Thoracic aorta (tissue), 2 donors: ENCODE results near the gene LRRC40. TPM values are rescaled to one million over a fixed set of nuclear protein-coding genes. Genes with fewer than 3 reads are reported as not detected.
"Not testable (repeated sequence)": the region's sequence is repeated elsewhere in the genome, so short reads cannot be mapped to it uniquely, and the experiment has no call there.

Experiments used
- ATAC-seq: fragments of 150-250 bp; one replicate; pipeline ENCODE4 v1.8.0; 2017; ENCODE audit warnings: low read depth; ENCODE audit not compliant: insufficient number of reproducible peaks, low FRiP score
- DNase-seq: peaks from one replicate; pipeline ENCODE4 v3.0.0-alpha.2; 2020; ENCODE audit warnings: low spot score
- H3K27ac ChIP-seq, 2 donors: fragments of 200-600 bp; sonication (generic); 1 replicate in 1 of 2; 2 replicates in 1 of 2; pipeline ENCODE4 v1.5.1; 2016; ENCODE audit warnings: mild to moderate bottlenecking in 2 of 2, moderate library complexity in 2 of 2
- H3K27me3 ChIP-seq: fragments of 200-600 bp; sonication (generic); replicated peaks from 2 replicates; pipeline ENCODE4 v1.6.0; 2016; ENCODE audit warnings: mild to moderate bottlenecking; ENCODE audit not compliant: insufficient read depth
- H3K36me3 ChIP-seq: fragments of 200-600 bp; sonication (generic); one replicate; pipeline ENCODE4 v1.5.1; 2016
- H3K4me1 ChIP-seq, 2 donors: fragments of 200-600 bp; sonication (generic); 1 replicate in 1 of 2; 2 replicates in 1 of 2; pipeline versions ENCODE4 v1.5.1 to v1.6.0; 2016; ENCODE audit warnings: low read depth in 2 of 2, mild to moderate bottlenecking in 1 of 2; ENCODE audit not compliant: control insufficient read depth in 1 of 2
- H3K4me3 ChIP-seq: fragments of 200-600 bp; sonication (generic); 2 replicates; pipeline ENCODE4 v1.5.1; 2016; ENCODE audit warnings: mild to moderate bottlenecking
- H3K9me3 ChIP-seq: fragments of 200-600 bp; sonication (generic); 2 replicates; pipeline ENCODE4 v1.5.1; 2016
- total RNA-seq, 2 donors: library from RNA; depleted of rRNA; stranded (reverse); fragments of >200 nt; gene quantifications; one replicate each; pipeline versions ENCODE4 v1.1.0 to v1.2.3, GENCODE V29; 2016
- TF ChIP-seq, protein P1 (sequence below): fragments of 200-600 bp; sonication (generic); IDR thresholded peaks from one replicate; pipeline ENCODE4 v1.5.1; 2019; ENCODE audit warnings: antibody characterized with exemption

Gene LRRC40
- total RNA-seq, 2 donors from 2014 or later = 8.8 to 12.4 TPM

DNA sequence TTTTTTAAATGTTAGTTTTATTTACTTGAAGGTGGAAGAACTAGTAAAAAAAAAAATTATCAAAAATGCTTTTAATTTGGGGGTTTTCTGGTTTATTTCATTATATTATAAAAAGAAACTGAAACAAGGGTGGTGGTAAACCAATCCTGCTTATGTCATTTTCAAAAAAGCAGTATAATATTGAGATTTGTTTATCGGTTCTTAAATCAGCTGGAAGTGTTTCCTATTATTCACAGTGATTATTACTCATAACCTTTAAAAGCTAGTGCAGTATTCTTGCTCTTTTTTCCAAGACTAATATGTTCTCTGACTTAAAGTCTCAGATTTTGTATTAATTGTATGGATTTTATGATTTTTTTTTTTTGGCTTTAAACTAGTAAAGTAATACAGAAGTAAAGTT, 5.4 kb upstream of the LRRC40 start:
- Histone ChIP-seq H3K4me1 (peaks cover 28 to 32% of the 10 kb centered on the region in 2 donors), H3K4me3 (no peak overlapping the region), H3K36me3 (no peaks in the 10 kb centered on the region), H3K9me3 (no peaks in the 10 kb centered on the region), H3K27ac (no peak overlapping the region), H3K27me3 (no peaks in the 10 kb centered on the region)
- DNase-seq = no peak
- TF ChIP-seq, protein P1, sequence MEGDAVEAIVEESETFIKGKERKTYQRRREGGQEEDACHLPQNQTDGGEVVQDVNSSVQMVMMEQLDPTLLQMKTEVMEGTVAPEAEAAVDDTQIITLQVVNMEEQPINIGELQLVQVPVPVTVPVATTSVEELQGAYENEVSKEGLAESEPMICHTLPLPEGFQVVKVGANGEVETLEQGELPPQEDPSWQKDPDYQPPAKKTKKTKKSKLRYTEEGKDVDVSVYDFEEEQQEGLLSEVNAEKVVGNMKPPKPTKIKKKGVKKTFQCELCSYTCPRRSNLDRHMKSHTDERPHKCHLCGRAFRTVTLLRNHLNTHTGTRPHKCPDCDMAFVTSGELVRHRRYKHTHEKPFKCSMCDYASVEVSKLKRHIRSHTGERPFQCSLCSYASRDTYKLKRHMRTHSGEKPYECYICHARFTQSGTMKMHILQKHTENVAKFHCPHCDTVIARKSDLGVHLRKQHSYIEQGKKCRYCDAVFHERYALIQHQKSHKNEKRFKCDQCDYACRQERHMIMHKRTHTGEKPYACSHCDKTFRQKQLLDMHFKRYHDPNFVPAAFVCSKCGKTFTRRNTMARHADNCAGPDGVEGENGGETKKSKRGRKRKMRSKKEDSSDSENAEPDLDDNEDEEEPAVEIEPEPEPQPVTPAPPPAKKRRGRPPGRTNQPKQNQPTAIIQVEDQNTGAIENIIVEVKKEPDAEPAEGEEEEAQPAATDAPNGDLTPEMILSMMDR = no peak
- ATAC-seq = no peak

DNA sequence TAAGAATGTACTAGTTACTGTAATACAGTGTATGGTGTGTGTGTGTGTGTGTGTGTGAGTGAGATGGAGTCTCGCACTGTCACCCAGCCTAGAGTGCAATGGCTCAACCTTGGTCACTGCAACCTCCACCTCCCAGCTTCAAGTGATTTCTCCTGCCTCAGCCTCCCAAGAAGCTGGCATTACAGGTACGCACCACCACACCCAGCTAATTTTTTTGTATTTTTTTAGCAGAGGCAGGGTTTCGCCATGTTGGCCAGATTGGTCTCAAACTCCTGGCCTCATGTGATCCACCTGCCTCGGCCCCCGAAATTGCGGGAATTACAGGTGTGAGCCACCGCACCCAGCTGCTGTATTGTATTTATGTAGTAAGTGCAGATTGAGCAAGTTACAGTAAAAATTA, 2.9 kb upstream of the LRRC40 start:
- peaks cover 36 to 46% of the 10 kb centered on the region in 2 donors for H3K4me1 ChIP-seq
- H3K9me3 ChIP-seq = no peaks in the 10 kb centered on the region

DNA sequence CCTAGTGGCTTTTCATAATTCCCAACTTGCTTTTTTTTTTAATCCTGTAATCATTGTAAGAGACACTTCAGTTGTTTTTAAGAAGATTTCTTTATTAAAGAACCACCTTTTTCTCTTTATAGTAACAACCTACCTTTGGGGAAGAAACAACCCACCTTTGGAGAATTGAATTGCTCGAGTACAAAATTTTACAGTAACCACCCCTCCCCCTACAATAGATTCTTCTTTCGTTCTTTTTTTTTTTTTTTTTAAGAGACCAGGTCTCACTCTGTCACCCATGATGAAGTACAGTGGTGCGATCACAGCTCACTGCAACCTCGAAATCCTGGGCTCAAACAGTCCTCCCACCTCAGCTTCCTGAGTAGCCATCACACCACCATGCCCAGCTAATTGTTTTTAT, 2.1 kb upstream of the LRRC40 start:
- DNase-seq = no peak
- Histone ChIP-seq H3K27ac (no peak overlapping the region), H3K27me3 (no peaks in the 10 kb centered on the region), H3K36me3 (no peaks in the 10 kb centered on the region), H3K9me3 (no peaks in the 10 kb centered on the region), H3K4me1 (peaks cover 36 to 51% of the 10 kb centered on the region in 2 donors), H3K4me3 (no peak overlapping the region)
- ATAC-seq = no peak
- TF ChIP-seq, protein P1 = no peak

More for the DNA sequence above, 2.9 kb upstream of the LRRC40 start:
- ATAC-seq (no peak), DNase-seq (no peak)
- TF ChIP-seq, protein P1 = no peak
- Histone ChIP-seq H3K4me3 (no peak overlapping the region), H3K36me3 (no peaks in the 10 kb centered on the region), H3K27ac (no peak overlapping the region), H3K27me3 (no peaks in the 10 kb centered on the region)

DNA sequence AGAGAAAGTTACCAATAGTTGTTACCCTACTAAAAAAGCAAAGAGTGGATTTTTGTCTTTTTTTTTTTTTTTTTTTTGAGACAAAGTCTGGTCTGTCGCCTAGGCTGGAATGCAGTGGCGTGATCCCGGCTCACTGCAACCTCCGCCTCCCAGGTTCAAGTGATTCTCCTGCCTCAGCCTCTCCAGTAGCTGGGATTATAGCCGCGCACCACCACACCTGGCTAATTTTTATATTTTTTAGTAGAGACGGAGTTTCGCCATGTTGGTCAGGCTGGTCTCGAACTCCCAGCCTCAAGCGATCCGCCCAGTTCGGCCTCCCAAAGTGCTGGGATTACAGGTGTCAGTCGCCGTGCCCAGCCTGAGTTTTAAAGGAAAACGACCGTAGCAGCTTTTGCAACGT, 1.5 kb upstream of the LRRC40 start:
- not testable (repeated sequence) for H3K27me3 ChIP-seq, H3K36me3 ChIP-seq, DNase-seq, H3K9me3 ChIP-seq, ATAC-seq
- Histone ChIP-seq H3K4me3 (peak overlapping the region; percentile 79), H3K4me1 (peaks cover 36 to 55% of the 10 kb centered on the region in 2 donors), H3K27ac (peak overlapping the region; percentile 92 to 96)

DNA sequence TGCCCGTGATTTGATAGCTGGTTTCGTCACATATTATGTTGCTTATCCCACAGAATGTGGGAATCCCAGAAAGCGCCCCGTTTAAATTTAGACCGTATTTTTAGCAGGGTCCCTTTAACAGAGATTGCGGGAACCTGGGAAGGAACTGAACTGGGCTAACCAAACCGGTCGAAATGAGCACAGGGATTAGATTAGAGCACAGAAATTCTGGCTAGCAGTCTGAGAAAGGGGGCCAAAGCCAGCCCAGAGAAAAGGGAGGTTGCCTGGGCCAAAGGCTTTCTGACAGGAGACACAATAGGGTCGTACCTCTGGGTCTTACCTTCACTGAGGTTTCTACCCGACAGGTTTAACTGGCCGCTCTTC, 327 bp downstream of the LRRC40 start:
- H3K27ac ChIP-seq = peak overlapping the region; percentile 92 to 96
- no peaks in the 10 kb centered on the region for H3K36me3 ChIP-seq
- no peaks in the 10 kb centered on the region for H3K9me3 ChIP-seq
- H3K27me3 ChIP-seq = no peaks in the 10 kb centered on the region
- peaks cover 30 to 50% of the 10 kb centered on the region in 2 donors for H3K4me1 ChIP-seq
- peak overlapping the region; percentile 79 for H3K4me3 ChIP-seq
- TF ChIP-seq, protein P1 = no peak
- ATAC-seq (no peak), DNase-seq (no peak)

DNA sequence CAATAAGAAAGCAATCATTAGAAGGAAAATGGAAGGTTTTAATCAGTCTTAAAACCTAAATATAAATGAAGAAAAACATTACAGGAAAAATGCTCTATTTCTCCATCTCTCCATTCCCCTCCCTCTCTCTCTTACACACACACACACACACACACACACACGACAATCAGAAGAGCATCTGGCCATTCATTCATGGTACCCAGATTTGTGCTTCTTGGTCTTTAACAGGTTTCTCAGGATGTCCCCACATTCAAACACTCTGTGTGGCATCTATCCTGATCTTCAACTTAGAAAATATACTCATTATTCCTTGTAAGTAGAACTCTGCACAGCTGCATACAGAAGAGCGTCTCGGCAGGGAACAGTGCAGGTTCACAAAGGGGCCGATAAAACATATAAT, 779 bp downstream of the LRRC40 start:
- peak overlapping the region; percentile 79 for H3K4me3 ChIP-seq
- H3K36me3 ChIP-seq = no peaks in the 10 kb centered on the region
- TF ChIP-seq, protein P1 = no peak
- peak overlapping the region in 1 of 2 donors; percentile 92 for H3K27ac ChIP-seq
- peaks cover 28 to 46% of the 10 kb centered on the region in 2 donors for H3K4me1 ChIP-seq
- ATAC-seq (no peak), DNase-seq (no peak)
- H3K9me3 ChIP-seq = no peaks in the 10 kb centered on the region
- no peaks in the 10 kb centered on the region for H3K27me3 ChIP-seq
